ENCODE measurements around the gene RNF181.
A peak's percentile ranks its signal among the peaks of the same experiment; 100 is the strongest.

Gene RNF181

DNA sequence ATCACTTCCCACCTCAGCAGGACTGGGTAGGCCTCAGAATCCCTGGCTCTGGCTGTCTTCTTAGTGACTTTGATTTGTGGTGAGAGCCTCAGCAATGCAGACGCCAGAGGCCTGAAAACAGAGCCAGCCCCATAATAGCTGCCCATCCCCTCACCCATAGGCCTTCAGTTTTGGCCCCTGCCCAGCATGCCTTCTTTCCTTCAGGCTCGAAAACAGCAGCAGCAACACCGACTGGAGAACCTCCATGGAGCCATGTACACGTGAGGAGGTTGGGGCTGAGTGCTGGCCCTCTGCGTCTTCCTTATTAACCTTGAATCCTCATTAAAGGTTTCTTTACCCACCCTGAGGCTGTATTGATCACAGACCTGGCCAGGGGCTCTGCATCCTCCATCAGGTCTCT is 1.7 kb downstream of the RNF181 start:
- TF ChIP-seq REST (IDR thresholded peaks at IDR 0.05; ENCODE audit: insufficient replicate concordance, low read depth) = no peak
- no peak for TF ChIP-seq CTCF (IDR thresholded peaks at IDR 0.05; ENCODE audit: insufficient read depth, low read length)
- H3K27ac ChIP-seq (replicated peaks) = no peak overlapping the region
- H3K27me3 ChIP-seq (ENCODE audit: insufficient read depth, poor library complexity, severe bottlenecking) = no peaks in the 10 kb centered on the region
- no peak overlapping the region for H3K4me3 ChIP-seq (replicated peaks; ENCODE audit: insufficient read depth, low read length)
- no peak for DNase-seq (ENCODE audit: low read depth in 1 of 2, low spot score in 1 of 2)

GRCh38 chr2:85598594-85599340 is 3.2 kb downstream of the RNF181 start:
- Histone ChIP-seq H3K27ac (replicated peaks) (no peak overlapping the region), H3K4me3 (replicated peaks; ENCODE audit: insufficient read depth, low read length) (no peak overlapping the region), H3K27me3 (ENCODE audit: insufficient read depth, poor library complexity, severe bottlenecking) (no peaks in the 10 kb centered on the region)
- no peak for DNase-seq (ENCODE audit: low read depth in 1 of 2, low spot score in 1 of 2)
- no peak for TF ChIP-seq REST (IDR thresholded peaks at IDR 0.05; ENCODE audit: insufficient replicate concordance, low read depth)
- no peak for TF ChIP-seq CTCF (IDR thresholded peaks at IDR 0.05; ENCODE audit: insufficient read depth, low read length)
- TF ChIP-seq POLR2AphosphoS5 (IDR thresholded peaks at IDR 0.05; ENCODE audit: low read depth) = no peak
- no peak for TF ChIP-seq GABPA (IDR thresholded peaks at IDR 0.05; ENCODE audit: low read depth)
- TF ChIP-seq SPI1 (IDR thresholded peaks at IDR 0.05; ENCODE audit: borderline replicate concordance, low read depth) = no peak

GRCh38 chr2:85599468-85600234 is 4.1 kb downstream of the RNF181 start:
- no peaks in the 10 kb centered on the region for H3K27me3 ChIP-seq (ENCODE audit: insufficient read depth, poor library complexity, severe bottlenecking)
- no peak overlapping the region for H3K4me3 ChIP-seq (replicated peaks; ENCODE audit: insufficient read depth, low read length)
- H3K27ac ChIP-seq (replicated peaks) = peak overlapping the region; percentile 36; the same call in 1 of the 2 replicates
- TF ChIP-seq POLR2AphosphoS5 (IDR thresholded peaks at IDR 0.05; ENCODE audit: low read depth) (peak; percentile 18; the same call in 1 of the 2 replicates), REST (IDR thresholded peaks at IDR 0.05; ENCODE audit: insufficient replicate concordance, low read depth) (no peak)
- peak in 1 of 2 experiments; percentile 51 for DNase-seq (ENCODE audit: low read depth in 1 of 2, low spot score in 1 of 2)
